HG03378 (cell line): ENCODE data around the gene OXSM.

ENCODE experiments used
- ATAC-seq: cut with Tn5 transposase; IDR thresholded peaks from one replicate; pipeline ENCODE4 v1.9.1; 2021; ENCODE audit warnings: mild to moderate bottlenecking, moderate library complexity; ENCODE audit not compliant: unreplicated experiment

Gene OXSM

GRCh38 chr3:25789596-25790556 lies at the start of gene OXSM:
Gene OXSM (plus strand): TSS chr3:25790090. CDS start chr3:25791021, 931 bp downstream.
- ATAC-seq = peak; percentile 87

DNA sequence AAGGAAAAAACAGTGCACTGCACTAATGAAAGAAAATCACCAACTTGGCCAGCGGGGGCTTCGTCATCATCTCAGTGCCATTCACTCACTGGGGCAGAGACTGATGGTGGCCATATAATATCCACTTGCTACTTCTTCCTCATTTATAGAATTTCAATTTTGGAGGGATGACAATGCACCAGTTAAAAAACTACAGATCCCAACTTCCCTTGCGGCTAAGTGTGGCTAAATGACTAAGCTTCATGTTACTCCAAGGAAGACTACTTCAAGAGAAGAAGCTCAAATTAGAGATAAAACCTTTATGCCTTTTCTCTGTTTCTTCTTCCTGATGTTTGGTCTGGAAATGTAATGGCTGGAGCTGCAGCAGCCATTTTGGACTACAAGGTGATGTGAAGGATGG lies 45.4 kb upstream of the OXSM start:
- ATAC-seq = no peak

GRCh38 chr3:25747033-25747432 lies 42.9 kb upstream of the OXSM start:
- no peak for ATAC-seq

DNA sequence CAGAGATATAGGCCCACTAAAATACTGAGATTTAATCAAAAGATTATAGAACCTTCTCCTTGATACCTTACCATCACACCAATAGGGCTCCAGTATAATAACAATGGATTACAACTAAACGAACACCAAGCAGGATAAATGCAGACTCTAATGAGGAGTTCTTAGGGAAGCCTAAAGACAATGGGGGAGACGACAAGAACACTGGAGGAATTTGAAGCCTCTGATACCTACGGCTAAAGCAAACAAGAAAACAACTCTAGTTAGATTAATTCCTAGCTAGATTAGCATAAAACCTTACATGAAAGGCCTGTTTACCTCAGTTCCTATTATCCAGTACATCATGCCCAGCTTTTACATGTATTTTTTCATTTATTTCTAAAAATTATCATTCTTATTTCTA lies 41.7 kb upstream of the OXSM start:
- no peak for ATAC-seq

DNA sequence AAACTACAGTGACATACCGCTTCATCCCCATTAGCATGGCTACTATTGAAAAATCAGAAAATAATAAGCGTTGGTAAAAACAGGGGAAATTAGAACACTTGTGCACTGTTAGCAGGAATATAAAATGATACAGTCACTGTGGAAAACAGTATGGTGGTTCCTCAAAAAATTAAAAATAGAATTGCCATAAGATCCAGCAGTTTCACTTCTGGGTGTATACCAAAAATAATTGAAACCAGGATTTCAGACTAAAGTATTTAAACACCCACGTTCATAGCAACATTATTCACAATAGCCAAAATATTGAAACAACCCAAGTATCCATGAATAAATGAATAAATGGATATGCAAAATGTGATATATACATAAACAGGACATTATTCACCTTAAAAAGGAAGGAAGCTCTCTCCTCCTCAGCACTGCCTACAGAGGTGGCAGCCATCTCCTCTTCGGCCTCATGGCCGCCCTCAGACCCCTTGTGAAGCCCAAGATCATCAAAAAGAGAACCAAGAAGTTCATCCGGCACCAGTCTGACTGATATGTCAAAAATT lies 40.8 kb upstream of the OXSM start:
- no peak for ATAC-seq

GRCh38 chr3:25751048-25751447 lies 38.8 kb upstream of the OXSM start:
- ATAC-seq = no peak

GRCh38 chr3:25751725-25752124 lies 38.2 kb upstream of the OXSM start:
- no peak for ATAC-seq

- ATAC-seq = peak; percentile 97
Observed at GRCh38 chr3:25768851-25769250, 21.0 kb upstream of the OXSM start.

DNA sequence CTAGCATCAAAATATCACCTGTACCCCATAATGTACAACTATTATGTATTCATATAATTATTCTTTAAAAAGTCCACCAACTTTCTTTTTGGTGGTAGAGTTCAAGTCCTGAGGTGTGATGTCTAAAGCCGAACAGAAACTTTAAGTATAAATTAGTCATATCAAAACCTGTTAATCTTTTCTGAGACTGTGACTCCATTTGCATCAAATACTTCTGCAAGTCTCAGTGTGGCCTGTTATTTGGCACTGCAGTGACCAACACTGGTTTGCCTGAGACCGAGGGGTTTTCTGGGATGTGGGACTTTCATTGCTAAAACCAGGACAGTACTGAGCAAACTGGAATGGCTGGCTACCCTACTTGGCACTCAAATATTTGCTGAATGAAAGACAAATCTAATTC lies 14.0 kb upstream of the OXSM start:
- peak; percentile 71 for ATAC-seq

DNA sequence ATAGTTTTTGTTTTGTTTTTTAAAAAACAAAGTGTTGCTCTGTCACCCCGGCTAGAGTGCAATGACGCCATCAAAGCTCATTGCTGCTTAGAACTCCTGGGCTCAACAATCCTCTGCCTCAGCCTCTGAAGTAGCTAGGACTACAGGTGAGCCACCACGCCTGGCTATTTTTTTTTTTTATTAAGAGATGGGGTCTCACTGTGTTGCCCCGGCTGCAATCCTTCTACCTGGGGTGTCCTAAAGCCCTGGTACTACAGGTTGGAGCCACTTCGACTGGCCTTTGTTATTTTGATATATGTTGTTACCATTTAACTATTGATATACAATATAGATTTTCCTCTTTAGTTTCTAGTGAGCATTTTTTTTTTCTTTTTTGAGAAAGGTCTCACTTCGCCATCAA lies 9.3 kb upstream of the OXSM start:
- ATAC-seq = no peak

DNA sequence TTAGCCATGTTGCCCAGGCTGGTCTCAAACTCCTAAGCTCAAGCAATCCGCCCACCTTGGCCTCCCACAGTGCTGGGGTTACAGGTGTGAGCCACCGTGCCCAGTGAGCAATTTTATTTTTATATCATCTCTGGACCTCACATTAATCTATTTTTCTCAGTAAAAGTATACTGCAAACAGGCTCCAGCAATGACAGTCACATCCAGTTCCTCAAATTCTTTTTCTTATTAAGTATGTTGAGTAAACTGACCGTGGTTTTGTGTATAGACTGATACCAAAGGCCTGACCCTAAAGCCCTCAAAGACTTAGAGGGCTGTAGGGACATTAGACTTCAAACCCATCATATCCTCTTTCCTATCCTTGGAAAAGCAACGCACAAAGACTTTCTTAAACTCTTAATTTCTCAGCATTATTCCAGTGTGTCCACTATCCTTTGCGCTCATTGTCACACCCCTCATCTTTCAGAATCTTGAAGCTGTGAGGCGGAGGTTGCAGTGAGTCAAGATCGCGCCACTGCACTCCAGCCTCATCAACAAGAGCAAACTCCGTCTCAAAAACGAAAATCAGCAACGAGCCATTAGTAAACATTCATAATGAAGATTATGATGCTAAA lies 8.6 kb upstream of the OXSM start:
- no peak for ATAC-seq

- peak; percentile 69 for ATAC-seq
Observed at GRCh38 chr3:25781758-25782594, 7.9 kb upstream of the OXSM start.

DNA sequence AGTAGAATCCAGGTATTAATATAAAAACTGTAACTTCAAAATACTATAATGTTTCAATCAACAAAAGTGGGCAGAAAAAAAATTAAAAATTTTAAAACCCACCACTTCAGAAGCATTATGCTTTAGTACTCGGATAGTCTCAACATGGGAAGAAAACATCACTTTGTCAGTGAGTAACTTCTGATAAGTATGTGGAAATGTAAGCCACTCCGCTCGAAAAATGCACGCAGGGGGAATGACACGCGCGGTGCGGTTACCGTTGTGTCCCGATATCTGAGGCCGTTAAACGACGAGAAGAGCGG lies 7.3 kb upstream of the OXSM start:
- no peak for ATAC-seq

DNA sequence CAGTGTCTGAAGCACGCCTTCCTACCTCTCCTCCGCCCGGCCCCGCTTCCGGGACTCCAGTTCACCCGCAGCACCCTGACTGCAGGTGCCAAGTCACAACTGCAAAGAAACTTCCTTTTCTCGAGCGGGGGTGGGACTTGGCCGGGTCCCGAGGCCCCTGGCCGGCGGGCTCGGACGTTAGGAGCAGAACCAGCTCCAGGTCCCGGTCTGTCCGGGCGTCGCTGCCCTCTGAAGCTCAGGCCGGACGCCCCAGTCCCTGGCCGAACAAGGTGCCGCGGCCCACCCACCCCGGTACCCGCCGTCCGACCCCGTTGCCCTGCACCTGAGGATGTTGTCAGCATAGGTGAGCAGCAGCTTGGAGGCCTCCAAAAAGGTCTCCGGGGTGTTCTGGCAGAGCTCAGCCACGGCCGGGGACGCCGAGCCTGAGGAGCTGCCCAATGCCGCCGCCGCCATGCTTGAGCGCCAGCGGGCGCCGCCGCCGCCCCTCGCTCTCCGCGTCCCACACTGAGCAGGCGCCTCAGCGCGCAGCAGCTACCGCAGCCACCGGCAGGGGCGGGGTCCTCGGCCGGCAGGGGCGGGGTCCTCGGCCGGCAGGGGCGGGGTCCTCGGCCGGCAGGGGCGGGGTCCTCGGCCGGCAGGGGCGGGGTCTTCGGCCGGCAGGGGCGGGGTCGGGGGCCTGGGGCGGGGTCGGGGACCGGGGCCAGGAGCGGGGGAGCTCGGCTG lies 6.8 kb upstream of the OXSM start, which contains the start of gene NGLY1:
NGLY1 (minus strand) TSS at position 506 of the 723 bp plus-strand sequence; CDS start at position 453, 53 bp downstream.
- peak; percentile 55 for ATAC-seq

DNA sequence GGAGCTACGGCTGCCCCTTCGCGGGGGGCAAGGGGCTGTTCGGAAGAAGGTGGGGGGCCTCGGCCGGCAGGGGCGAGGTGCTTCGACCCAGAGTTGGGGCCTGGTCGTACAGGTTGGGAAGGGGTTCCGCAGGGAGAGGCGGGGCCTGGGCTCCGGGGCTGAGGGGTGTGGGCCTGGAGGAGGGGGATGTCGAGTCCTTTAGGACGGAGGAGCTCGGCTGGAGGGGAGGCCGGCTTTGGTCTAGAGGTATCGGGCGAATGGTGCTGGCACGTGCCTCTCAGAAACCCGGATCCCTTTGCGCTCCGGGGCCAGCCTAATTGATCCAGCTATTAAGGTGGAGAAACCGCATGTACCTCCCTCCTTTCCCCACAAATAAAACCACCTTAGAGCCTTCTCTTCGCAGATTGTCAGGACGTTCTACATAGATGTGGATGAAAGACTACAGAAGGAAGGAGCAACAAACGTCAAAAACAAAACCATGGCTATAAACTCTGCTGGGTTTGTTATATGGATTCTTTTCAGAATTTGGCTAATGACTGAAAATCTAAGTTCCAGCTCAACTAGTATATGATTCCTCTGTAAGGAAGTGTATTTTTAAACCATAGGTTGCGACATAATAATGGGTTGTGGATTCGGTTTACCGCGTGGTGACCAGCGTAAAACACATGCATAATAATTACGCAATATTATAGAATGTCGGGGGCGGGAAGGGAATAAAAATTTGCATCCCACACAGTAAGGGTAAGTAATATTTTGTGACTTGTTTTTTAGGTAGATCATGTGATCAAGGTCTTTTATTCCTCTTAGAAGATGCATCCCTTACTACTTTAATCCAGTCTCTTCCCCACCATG lies 6.0 kb upstream of the OXSM start:
- peak; percentile 15 for ATAC-seq

GRCh38 chr3:25784971-25785370 lies 4.9 kb upstream of the OXSM start:
- no peak for ATAC-seq

DNA sequence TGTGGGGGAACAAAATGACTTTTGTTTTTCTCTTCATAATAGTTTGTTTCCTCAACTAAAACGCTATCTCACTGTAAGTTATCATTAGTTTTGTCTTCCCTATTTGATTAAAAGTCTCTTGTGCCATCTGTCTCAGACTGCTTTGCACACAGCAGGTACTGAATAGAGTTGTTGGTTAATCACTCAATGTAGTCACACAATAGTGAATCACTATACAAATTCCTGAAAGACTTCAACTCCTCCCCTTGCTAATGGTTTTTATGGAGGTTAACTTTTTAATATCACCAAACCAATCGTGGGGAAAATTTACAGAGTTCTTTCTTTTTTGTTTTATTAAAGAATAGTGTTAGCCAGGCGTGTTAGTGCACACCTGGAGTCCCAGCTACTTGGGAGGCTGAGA lies 4.1 kb upstream of the OXSM start:
- no peak for ATAC-seq

DNA sequence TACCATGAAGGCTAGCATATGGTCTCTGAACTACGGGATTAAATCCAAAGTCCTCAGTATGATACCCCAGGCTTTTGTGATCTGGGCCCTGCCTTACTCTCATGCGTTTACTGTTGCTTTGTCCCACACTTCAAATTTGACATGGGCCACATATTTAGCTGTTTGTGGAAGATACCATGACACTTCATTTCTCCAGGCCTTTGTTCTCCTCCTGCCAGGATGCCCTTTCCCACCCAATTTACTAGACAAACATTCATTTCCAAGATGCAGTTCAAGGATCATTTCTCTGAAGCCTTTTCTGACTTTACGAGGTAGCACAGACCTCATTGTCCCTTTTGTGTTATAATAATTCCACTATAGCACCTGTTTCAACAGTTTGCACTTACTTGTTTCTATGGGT lies 2.2 kb upstream of the OXSM start:
- ATAC-seq = no peak

DNA sequence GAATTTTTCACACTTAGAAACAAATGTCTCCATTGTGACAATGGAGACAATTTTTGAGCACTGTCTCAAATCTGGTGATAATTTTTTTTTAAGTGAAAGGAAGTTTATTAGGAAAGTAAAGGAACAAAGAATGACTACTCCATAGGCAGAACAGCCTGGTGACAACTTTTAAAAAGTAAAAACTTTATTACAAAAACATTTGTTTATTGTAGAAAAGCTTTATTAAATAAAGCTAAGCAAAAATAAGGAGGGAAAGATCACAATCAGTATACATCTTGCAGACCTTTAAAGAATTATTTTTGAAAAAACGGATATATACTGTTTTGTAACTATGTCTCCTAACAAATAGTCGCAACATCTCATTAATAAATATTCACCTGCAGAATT lies 688 bp upstream of the OXSM start:
- no peak for ATAC-seq

DNA sequence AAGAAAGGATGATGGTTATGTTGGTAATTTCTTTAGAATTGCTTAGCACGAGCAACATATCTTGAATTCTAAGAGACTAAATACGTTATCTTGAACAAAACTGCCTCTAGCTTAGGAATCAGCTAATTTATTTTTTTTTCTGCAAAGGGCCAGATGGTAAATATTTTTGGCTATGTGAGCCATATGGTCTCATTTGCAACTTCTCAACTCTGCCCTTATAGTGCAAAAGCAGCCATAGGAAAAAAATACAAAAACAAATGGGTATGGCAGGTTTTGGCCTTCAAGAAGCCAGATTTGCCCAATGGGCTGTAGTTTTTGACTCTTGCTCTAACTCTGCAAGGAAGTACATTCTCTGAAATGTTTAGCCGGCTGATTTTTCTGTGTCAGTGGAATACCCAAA lies 11.9 kb downstream of the OXSM start:
- ATAC-seq = no peak
